DMS53 treated with DMSO at 0.1 percent for 48 hours (cell line): ENCODE data around the gene SCFD2.
"Not testable (repeated sequence)": the region's sequence is repeated elsewhere in the genome, so short reads cannot be mapped to it uniquely, and the experiment has no call there.

ENCODE experiments used
- DNase-seq: peaks from one replicate; lab custom pipeline; 2025; ENCODE audit not compliant: unreplicated experiment; lab: John Stamatoyannopoulos, UW

SCFD2 gene

GRCh38 chr4:53346920-53347852, 18.7 kb downstream of the SCFD2 start:
- no peak for DNase-seq

GRCh38 chr4:53346392-53346791, 19.5 kb downstream of the SCFD2 start:
- DNase-seq = not testable (repeated sequence)

DNA sequence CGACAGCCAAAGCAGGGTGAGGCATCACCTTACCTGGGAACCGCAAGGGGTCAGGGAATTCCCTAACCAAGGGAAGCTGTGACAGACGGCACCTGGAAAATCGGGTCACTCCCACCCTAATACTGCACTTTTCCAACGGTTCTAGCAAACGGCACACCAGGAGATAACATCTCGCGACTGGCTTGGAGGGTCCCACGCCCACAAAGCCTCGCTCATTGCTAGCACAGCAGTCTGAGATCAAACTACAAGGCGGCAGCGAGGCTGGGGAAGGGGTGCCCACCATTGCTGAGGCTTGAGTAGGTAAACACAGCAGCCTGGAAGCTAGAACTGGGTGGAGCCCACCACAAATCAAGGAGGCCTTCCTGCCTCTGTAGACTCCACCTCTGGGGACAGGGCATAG, 25.7 kb downstream of the SCFD2 start:
- DNase-seq = not testable (repeated sequence)

DNA sequence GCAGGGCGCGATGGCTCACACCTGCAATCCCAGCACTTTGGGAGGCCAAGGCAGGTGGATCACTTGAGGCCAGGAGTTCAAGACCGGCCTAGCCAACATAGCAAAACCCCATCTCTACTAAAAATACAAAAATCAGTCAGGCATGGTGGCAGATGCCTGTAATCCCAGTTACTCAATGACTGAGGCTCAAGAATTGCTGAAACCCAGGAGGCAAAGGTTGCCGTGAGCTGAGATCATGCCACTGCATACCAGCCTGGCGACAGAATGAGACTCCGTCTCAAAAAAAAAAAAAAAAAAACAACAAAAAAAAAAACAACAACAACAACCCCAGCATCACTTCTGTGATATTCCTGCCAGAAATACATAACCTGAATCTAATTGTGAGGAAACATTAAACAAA, 30.9 kb downstream of the SCFD2 start:
- DNase-seq = not testable (repeated sequence)

GRCh38 chr4:53326535-53326934, 39.3 kb downstream of the SCFD2 start:
- no peak for DNase-seq

DNA sequence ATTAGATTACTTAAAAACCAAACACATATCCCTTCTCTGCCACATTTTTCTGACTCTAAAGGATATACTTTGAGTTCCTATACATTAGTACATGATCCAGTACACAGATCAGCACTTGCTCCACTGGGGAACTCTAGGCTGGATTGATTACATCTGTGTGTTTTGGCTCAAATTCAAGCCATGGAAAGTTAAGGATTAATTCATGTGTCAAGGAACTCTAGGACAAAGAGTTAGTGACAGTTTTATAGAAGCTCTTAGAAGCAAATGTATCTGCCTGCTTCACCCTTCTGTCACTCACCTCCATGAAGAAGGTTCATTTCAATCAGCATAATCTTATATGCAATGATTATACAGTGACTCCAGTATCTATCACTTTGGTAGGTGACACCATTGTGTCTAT, 43.2 kb downstream of the SCFD2 start:
- no peak for DNase-seq

- no peak for DNase-seq
Observed at GRCh38 chr4:53321984-53322289, 43.9 kb downstream of the SCFD2 start.

- no peak for DNase-seq
Observed at GRCh38 chr4:53321151-53321983, 44.5 kb downstream of the SCFD2 start.

DNA sequence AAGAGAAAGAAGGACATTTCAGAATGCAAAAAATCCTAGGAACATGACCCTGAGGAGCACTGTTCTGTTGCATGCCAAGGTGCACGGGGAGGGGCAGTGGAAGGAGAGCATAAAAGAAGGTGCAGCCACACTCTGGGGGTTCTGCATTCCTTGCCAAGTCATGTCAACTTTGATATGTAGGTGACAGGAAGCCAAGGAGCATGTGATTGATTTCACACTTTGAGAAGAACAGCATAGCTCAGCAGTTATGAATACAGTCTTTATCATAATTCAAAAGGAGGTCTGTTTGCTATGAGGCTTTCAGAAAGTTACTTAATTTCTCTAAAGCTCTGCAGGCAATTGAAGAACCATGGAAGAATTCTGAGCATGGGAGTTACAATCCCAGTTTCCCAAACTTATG, 50.6 kb downstream of the SCFD2 start:
- DNase-seq = no peak

DNA sequence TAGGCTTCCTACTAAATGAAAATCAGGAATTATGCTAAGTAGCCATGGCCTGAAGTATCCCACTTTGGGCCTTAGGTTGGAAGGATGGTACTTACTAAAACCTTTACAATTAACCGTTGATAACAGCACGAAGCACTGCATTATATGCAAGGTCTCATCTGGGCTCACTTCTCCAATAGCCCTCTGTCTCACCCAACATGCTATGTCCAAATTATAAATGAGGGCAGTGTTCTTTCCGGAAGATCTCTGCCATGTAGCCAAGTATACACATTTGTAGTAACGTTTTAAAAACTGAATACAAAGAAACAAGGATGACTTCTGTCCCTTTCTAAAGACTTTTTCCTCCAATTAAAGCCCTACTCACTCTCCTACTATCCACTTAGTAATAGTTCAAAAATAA, 51.6 kb downstream of the SCFD2 start:
- DNase-seq = no peak

DNA sequence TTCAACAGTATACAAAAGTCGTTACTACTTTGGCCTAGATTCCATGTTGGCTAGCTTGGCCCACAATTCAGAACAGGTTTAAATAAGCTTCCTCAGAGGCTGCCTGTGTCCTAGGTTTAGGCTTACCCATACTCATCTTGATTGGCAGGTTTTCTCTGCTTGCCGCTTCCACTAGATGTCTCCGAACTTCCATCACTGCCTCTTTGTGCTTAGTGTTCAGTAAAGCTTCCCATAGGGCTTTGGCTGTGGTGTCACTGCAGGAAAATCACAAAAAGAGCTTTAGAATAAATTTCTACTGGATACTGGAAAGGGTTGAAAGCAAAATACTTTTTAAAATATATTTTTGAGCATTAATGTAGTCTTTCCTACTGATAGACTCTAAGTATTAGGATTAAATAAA, 52.4 kb downstream of the SCFD2 start:
- no peak for DNase-seq

DNA sequence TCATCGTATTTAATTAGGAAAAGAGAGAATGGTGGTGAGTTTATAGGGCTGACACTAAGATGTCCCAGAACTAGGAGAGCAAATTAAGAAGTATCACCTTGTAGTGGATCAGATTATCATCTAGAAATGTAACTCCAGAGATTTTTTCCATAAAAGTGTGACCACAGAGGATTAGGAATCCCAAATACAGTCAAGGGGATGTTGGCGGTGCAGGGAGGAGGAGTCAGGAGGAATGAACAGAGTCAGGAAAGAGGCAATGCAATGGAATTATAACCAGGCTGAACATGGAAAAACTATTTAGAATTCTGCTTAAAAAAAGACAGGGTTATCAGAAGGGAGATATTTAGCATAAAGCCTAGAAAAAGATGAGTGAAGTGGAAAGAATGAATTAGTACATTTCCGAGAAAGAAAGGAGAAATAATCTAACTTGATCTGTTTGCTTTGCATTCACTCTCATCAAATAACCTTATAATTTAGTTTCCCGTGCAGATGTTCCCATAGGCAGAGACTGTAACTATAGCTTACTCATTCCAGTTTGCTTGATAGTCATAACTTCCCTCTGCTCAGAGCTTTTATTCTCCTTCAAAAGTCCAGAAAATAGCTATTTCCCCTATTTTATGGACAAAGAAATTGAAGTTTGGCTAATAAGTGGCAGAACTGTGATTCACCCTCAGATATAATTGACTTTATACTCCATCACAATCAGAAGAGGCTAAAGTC, 56.4 kb downstream of the SCFD2 start:
- DNase-seq = no peak

- no peak for DNase-seq
Observed at GRCh38 chr4:53307819-53308780, 57.8 kb downstream of the SCFD2 start.

DNA sequence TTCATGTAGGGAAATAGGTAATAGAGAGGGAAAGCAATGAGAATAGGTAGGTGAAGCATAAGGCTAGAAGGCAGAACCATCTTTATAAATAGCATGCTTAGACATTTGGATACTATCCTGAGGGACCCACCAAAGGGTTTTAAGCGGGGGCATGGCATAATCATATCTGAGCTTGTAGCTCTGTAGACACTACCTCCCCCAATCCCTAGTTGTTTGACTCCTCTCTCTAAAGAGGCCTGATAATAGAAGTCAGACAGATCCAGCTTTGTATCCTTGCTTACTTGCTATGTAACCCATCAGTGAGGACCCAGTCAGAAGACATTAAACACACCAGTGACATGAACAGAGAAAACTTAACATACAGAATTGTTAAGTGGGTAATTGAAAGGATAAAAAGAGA, 58.7 kb downstream of the SCFD2 start:
- DNase-seq = no peak

DNA sequence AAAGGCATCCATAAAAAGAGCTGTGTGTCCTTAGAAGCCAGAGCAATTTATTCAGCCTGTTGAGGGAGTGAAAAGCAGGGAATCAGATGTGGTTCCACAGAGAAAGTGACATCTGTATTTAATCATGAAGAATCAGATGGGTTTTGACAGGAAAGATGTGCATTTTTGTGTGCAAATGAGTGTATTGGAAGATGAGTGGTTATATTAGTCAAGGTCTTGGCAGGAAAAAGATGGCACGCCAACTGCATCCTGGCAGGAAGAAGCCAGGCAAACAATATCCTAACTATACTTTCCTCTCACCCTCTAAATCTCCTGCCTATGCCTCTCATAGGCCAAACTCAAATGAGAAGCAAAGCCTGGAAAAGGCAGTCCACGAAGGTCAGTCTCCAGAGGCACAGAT, 59.1 kb downstream of the SCFD2 start:
- DNase-seq = no peak

DNA sequence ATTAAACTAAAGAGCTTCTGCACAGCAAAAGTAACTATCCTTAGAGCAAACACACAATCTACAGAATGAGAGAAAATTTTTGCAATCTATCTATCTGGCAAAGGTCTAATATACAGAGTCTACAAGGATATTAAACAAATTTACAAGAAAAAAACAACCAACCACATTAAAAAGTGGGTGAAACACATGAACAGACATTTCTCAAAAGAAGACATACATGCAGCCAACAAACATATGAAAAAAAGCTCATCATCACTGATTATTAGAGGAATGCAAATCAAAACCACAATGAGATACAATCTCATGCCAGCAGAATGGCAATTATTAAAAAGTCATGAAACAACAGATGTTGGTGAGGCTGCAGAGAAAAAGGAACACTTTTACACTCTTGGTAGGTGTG, 73.7 kb downstream of the SCFD2 start:
- DNase-seq = not testable (repeated sequence)

GRCh38 chr4:53281438-53281837, 84.4 kb downstream of the SCFD2 start:
- no peak for DNase-seq

DNA sequence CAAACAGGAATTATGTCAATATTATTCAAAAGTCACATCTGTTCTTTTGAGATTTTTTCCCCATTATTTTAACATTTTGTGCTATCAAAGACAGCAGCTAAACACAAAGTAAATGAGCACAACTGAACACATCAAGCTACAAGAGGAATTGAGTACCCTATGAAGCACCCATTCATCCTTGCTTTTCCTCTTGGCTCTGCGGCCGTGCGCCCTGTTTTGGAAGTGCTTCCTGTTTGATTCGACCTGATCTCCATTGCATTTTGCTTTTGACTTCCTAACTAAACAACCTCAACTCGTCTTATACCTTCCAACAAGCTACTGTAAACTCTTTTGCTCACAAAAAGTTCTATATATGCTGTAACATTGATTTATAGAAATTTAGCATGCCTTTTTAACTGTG, 85.0 kb downstream of the SCFD2 start:
- no peak for DNase-seq

DNA sequence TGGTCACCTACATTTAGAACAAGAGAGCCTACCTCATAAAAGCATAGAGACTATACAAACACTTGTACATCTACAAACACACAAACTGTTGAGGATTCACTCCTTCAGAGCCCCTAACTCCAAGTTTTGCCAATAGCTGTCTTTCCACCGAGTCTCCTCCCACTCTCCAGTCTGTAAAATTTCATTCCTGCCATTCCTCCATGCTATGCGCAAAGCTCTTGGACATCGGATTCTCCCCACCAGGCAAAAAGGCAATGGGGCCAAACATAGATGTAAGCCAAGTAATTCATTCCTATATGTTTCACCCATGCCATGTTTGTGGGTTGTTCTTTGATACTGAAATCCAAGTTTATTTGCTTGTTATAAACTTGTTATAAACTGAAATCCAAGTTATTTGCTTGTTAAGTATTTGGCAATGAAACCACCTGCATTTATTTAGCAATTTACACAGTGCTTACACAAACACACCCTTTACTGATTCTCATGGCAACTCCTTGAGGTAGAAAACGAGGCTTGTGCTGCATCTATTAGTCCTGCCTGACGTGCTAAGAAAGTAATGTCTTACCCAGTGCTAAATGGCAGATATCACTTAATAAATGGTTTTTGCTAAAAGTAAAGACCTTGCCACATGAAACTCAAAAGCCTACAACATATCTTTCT, 91.1 kb downstream of the SCFD2 start:
- no peak for DNase-seq

GRCh38 chr4:53273726-53274125, 92.1 kb downstream of the SCFD2 start:
- no peak for DNase-seq
